ENCODE measurements around the gene GPR151. TPM values are rescaled to one million over a fixed set of nuclear protein-coding genes. Genes with fewer than 3 reads are reported as not detected.

GPR151 gene
- total and polyA plus RNA-seq, 2 of the 4 experiments (the other 2 are of a cell fraction): not detected

- Histone ChIP-seq H3K27me3 (ENCODE audit: control insufficient read depth, insufficient read depth, low read length) (no peaks in the 10 kb centered on the region), H4K20me1 (ENCODE audit: insufficient read depth, low read length) (no peaks in the 10 kb centered on the region), H2BK20ac (ENCODE audit: low read depth, low read length) (no peak overlapping the region), H2AK5ac (ENCODE audit: low read depth, low read length) (no peak overlapping the region), H3K4me2 (ENCODE audit: low read depth, low read length) (no peak overlapping the region), H3K14ac (replicated peaks; ENCODE audit: low read depth, low read length) (no peak overlapping the region), H4K91ac (ENCODE audit: insufficient read depth, low read depth, low read length) (no peak overlapping the region), H3K18ac (ENCODE audit: low read depth, low read length) (no peak overlapping the region), H3K4me3 (ENCODE audit: insufficient read depth, low read depth, low read length) (no peak overlapping the region), H3K4ac (ENCODE audit: low read depth, low read length) (no peak overlapping the region), H4K8ac (ENCODE audit: low read depth in 2 of 2, low read length in 2 of 2) (no peak overlapping the region), H2BK5ac (ENCODE audit: low read depth, low read length, poor library complexity, severe bottlenecking) (no peak overlapping the region), H3K9me1 (ENCODE audit: insufficient read depth, low read length) (no peaks in the 10 kb centered on the region), H2BK15ac (ENCODE audit: low read depth, low read length) (no peak overlapping the region), H3K23ac (ENCODE audit: low read depth, low read length) (no peak overlapping the region), H2AFZ (replicated peaks; ENCODE audit: low read length, poor library complexity) (no peak overlapping the region), H4K5ac (ENCODE audit: low read depth, low read length) (no peak overlapping the region), H3K9ac (ENCODE audit: low read depth, low read length) (no peak overlapping the region), H2AK9ac (replicated peaks; ENCODE audit: low read depth, low read length, poor library complexity) (no peak overlapping the region), H3K9me3 (ENCODE audit: control insufficient read depth, insufficient read depth, low read length) (no peaks in the 10 kb centered on the region), H3K79me1 (ENCODE audit: low read depth in 1 of 2, low read length in 2 of 2) (no peaks in the 10 kb centered on the region), H3K27ac (ENCODE audit: insufficient read depth, low read length) (no peak overlapping the region), H3K56ac (ENCODE audit: extremely low read depth, insufficient read depth, low read length) (no peak overlapping the region), H2BK120ac (ENCODE audit: low read depth, low read length) (no peak overlapping the region), H3K4me1 (ENCODE audit: control insufficient read depth, insufficient read depth, low read length) (no peaks in the 10 kb centered on the region), H3K36me3 (ENCODE audit: control insufficient read depth, insufficient read depth, low read length) (no peaks in the 10 kb centered on the region)
- in situ Hi-C loops (cut with MboI; ENCODE audit: low sequenced_read_pairs): loop anchor here (10.0 to 25.0 kb wide), 3 partner anchors 645 to 1038 kb away; no protein-coding TSS in a partner anchor
- ATAC-seq (ENCODE audit: low read depth) (no peak), DNase-seq (no peak)
- ChIA-PET CTCF (no interaction called here), POLR2A (ENCODE audit: unreplicated experiment) (no interaction called here)
- dilution Hi-C loops (cut with HindIII; ENCODE audit: low sequenced_read_pairs, unreplicated experiment): loop anchor here (25.0 kb wide), 1 partner anchor 413 kb away; no protein-coding TSS in a partner anchor
- intact Hi-C loops (cut with micrococcal nuclease): loop anchor here (10.0 kb wide), 1 partner anchor 1025 kb away; no protein-coding TSS in a partner anchor
- no peak for TF ChIP-seq BHLHE40 (IDR thresholded peaks at IDR 0.05; ENCODE audit: low read depth, low read length)
- TF ChIP-seq, protein P1, sequence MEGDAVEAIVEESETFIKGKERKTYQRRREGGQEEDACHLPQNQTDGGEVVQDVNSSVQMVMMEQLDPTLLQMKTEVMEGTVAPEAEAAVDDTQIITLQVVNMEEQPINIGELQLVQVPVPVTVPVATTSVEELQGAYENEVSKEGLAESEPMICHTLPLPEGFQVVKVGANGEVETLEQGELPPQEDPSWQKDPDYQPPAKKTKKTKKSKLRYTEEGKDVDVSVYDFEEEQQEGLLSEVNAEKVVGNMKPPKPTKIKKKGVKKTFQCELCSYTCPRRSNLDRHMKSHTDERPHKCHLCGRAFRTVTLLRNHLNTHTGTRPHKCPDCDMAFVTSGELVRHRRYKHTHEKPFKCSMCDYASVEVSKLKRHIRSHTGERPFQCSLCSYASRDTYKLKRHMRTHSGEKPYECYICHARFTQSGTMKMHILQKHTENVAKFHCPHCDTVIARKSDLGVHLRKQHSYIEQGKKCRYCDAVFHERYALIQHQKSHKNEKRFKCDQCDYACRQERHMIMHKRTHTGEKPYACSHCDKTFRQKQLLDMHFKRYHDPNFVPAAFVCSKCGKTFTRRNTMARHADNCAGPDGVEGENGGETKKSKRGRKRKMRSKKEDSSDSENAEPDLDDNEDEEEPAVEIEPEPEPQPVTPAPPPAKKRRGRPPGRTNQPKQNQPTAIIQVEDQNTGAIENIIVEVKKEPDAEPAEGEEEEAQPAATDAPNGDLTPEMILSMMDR (conservative IDR thresholded peaks at IDR 0.05; ENCODE audit: low read depth, low read length): no peak
- TF ChIP-seq MAZ (IDR thresholded peaks at IDR 0.05; ENCODE audit: borderline replicate concordance, low read depth, low read length): no peak
- TF ChIP-seq SMC3 (IDR thresholded peaks at IDR 0.05; ENCODE audit: low read depth, low read length): no peak
- TF ChIP-seq ELK1 (IDR thresholded peaks at IDR 0.05; ENCODE audit: borderline replicate concordance, low read depth, low read length): no peak
- no peak for TF ChIP-seq CEBPB (IDR thresholded peaks at IDR 0.05; ENCODE audit: low read depth, low read length)
- TF ChIP-seq MXI1 (IDR thresholded peaks at IDR 0.05; ENCODE audit: borderline replicate concordance, low read depth, low read length): no peak
- TF ChIP-seq RCOR1 (IDR thresholded peaks at IDR 0.05; ENCODE audit: insufficient replicate concordance, low read length): no peak
- TF ChIP-seq RAD21 (IDR thresholded peaks at IDR 0.05; ENCODE audit: low read length): no peak
- no peak for TF ChIP-seq MAFK (IDR thresholded peaks at IDR 0.05; ENCODE audit: low read depth, low read length)
- no peak for TF ChIP-seq FOS (IDR thresholded peaks at IDR 0.05; ENCODE audit: low read depth, low read length)
- TF ChIP-seq CHD1 (IDR thresholded peaks at IDR 0.05; ENCODE audit: low read depth, low read length): no peak
- no peak for TF ChIP-seq NFE2L2 (IDR thresholded peaks at IDR 0.05; ENCODE audit: low read depth, low read length)
- TF ChIP-seq USF2 (IDR thresholded peaks at IDR 0.05; ENCODE audit: low read depth, low read length): no peak
- no peak for TF ChIP-seq RFX5 (IDR thresholded peaks at IDR 0.05; ENCODE audit: low read depth, low read length)
- no peak for TF ChIP-seq POLR2A (IDR thresholded peaks at IDR 0.05; ENCODE audit: low read depth, low read length)
- no TSS peak for BruUV-seq (replicated peaks)
Observed at GRCh38 chr5:146549615-146550014, 33.6 kb upstream of the GPR151 start.
